Measurements from ENCODE around the gene ZNF207. TPM values are rescaled to one million over a fixed set of nuclear protein-coding genes. Genes with fewer than 3 reads are reported as not detected.

ZNF207 gene
- total RNA-seq, 1 experiment from 2014 or later: 296 TPM

- Histone ChIP-seq H3K9me3 (ENCODE audit: control insufficient read depth, low read depth, low read length) (no peaks in the 10 kb centered on the region), H3K56ac (ENCODE audit: insufficient read length, low read depth, low read length) (no peak overlapping the region), H3K23me2 (ENCODE audit: insufficient read length, low read depth, low read length, poor library complexity, severe bottlenecking) (no peaks in the 10 kb centered on the region), H3K27me3 (ENCODE audit: insufficient read depth, low read length) (no peaks in the 10 kb centered on the region), H3K27ac (ENCODE audit: insufficient read length, low read depth, low read length) (no peak overlapping the region), H4K20me1 (ENCODE audit: control insufficient read depth, insufficient read depth, insufficient read length) (no peaks in the 10 kb centered on the region), H2AFZ (ENCODE audit: low read length) (no peak overlapping the region), H2BK20ac (ENCODE audit: low read depth, low read length, poor library complexity, severe bottlenecking) (no peak overlapping the region), H2BK15ac (ENCODE audit: low read depth, low read length) (no peak overlapping the region), H3K18ac (ENCODE audit: insufficient read length, low read depth, low read length) (no peak overlapping the region), H4K8ac (replicated peaks; ENCODE audit: insufficient read length, low read depth, low read length) (no peak overlapping the region), H2BK120ac (ENCODE audit: low read depth, low read length, poor library complexity, severe bottlenecking) (no peak overlapping the region), H3K4me2 (ENCODE audit: insufficient read depth, insufficient read length, low read length) (no peak overlapping the region), H3K23ac (ENCODE audit: insufficient read length, low read depth, low read length) (no peak overlapping the region), H4K91ac (ENCODE audit: insufficient read length, low read depth, low read length) (no peak overlapping the region), H2AK5ac (ENCODE audit: insufficient read length, low read length) (no peak overlapping the region), H2BK5ac (ENCODE audit: insufficient read length, low read length) (no peak overlapping the region), H3K14ac (ENCODE audit: insufficient read depth, low read length) (no peak overlapping the region), H3K79me2 (ENCODE audit: insufficient read depth, low read length) (no peaks in the 10 kb centered on the region), H3K9ac (ENCODE audit: extremely low read depth, insufficient read length, low read length) (no peak overlapping the region), H3T11ph (ENCODE audit: low read length) (no peak overlapping the region), H3K4ac (ENCODE audit: low read depth, low read length) (no peak overlapping the region), H4K5ac (ENCODE audit: insufficient read length, low read depth, low read length) (no peak overlapping the region), H2BK12ac (ENCODE audit: insufficient read length, low read depth, low read length) (no peak overlapping the region), H3K4me1 (ENCODE audit: insufficient read depth, low read length) (no peaks in the 10 kb centered on the region), H3K79me1 (ENCODE audit: insufficient read depth, low read depth, low read length, poor library complexity, severe bottlenecking) (no peaks in the 10 kb centered on the region)
- Mint-ChIP-seq H3K4me3 (no peak overlapping the region), H3K27me3 (ENCODE audit: low read depth) (no peaks in the 10 kb centered on the region), H3K4me1 (no peaks in the 10 kb centered on the region), H3K36me3 (ENCODE audit: insufficient read depth in 1 of 3, low read depth in 3 of 3) (peaks cover 19 to 49% (median 42%) of the 10 kb centered on the region in 3 experiments; a peak in 6 of 7 replicates), H3K9me3 (no peaks in the 10 kb centered on the region), H3K27ac (peak overlapping the region in 2 of 3 experiments; percentile 24 to 61; a peak in 3 of 7 replicates)
- WGBS (ENCODE audit: extremely low coverage, insufficient read length, low lambda C conversion rate): 100% methylated on average over 1 of the region's 5 CpGs
- DNase-seq: no peak
- TF ChIP-seq CTCF (conservative IDR thresholded peaks at IDR 0.05): no peak
These were observed 32.7 kb downstream of the ZNF207 start for GRCh38 chr17:32382526-32383223.
